ENCODE measurements around the gene EDARADD.
"Not testable (repeated sequence)": the region's sequence is repeated elsewhere in the genome, so short reads cannot be mapped to it uniquely, and the experiment has no call there.

The EDARADD gene

DNA sequence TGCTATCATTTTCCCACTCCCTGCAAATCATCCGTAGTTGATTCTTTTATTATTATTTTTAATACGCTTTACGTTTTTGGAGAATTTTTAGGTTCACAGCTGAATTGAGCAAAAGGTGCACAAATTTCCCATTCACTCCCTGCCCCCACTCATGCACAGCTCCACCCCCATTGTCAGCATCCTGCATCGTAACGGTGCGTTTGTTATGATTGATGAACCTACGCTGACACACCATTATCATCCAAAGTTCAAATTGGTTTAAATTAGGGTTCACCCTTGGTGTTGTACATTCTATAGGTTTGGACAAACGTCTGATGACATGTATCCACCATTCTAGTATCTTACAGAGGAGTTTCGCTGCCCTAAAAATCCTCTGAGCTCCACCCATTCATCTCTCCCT, 44.5 kb downstream of the EDARADD start:
- DNase-seq (ENCODE audit: low spot score), result no peak

GRCh38 chr1:236440373-236440772, 46.3 kb downstream of the EDARADD start:
- no peak for DNase-seq (ENCODE audit: low spot score)

GRCh38 chr1:236450779-236451178, 56.7 kb downstream of the EDARADD start:
- DNase-seq (ENCODE audit: low spot score), result no peak

- peak; percentile 50 for DNase-seq (ENCODE audit: low spot score)
Observed at GRCh38 chr1:236451796-236452373, 57.8 kb downstream of the EDARADD start.

- no peak for DNase-seq (ENCODE audit: low spot score)
Observed at GRCh38 chr1:236455243-236455642, 61.2 kb downstream of the EDARADD start.

DNA sequence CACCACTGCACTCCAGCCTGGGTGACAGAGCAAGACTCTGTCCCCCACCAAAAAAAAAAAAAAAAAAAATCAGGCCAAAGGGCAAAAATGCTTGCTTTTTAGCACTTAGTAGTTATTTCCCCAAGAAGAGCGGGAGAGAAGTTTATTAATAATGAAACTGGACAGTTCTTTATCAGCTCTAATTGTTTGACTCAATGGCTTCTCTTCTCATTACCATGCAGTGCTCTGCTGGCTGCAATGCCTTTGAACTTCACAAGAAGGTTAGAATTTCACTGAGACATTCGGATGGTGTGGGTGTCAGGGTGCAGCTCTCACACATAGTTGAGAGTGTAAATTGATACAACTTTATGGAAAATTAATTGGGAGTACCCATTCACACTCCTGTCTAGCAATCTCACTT, 63.7 kb downstream of the EDARADD start:
- DNase-seq (ENCODE audit: low spot score), result no peak

DNA sequence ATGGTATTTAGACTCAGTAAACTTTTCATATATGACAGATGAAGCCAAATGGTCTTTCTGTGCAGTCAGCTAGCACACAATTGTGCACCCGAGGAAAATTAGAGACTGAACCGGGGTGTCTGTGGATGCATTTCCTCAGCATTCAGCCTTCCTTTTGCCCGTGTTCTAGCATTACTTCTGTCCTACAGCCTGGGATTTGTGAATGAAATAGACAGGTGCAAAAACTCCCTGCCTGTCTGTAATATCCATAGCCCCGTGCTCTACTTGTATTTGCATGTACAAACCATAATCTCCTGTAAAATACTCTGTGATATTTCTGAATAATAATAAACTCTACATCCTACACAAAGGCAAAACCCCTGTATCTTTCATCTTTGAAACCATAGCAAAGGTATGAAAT, 64.9 kb downstream of the EDARADD start:
- no peak for DNase-seq (ENCODE audit: low spot score)

DNA sequence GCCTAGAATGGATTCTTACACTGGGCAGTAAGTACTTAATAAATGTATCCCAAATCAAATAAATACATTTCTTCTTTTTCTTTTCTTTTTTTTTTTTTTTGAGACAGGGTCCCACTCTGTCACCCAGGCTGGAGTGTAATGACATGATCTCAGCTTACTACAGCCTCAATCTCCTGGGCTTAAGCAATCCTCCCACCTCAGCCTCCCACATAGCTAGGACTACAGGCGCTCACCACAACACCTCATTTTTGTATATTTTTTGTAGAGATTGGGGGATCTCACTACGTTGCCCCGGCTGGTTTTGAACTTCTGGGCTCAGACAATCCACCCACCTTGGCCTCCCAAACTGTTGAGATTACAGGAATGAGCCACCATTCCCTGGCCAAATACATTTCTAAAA, 66.0 kb downstream of the EDARADD start:
- DNase-seq (ENCODE audit: low spot score), result no peak

DNA sequence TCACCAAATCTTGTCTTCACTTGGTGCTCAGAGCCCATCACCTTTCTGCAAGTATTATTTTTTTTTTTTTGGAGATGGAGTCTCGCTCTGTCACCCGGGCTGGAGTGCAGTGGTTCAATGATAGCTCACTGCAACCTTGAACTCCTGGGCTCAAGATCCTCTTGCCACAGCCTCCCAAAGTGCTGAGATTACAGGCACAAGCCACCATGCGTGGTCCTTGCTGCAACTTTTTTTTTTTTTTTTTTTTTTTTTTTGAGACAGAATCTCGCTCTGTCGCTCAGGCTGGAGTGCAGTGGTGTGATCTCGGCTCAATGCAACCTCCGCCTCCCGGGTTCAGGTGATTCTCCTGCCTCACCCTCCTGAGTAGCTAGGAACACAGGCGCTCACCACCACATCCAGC, 70.1 kb downstream of the EDARADD start:
- not testable (repeated sequence) for DNase-seq (ENCODE audit: low spot score)

DNA sequence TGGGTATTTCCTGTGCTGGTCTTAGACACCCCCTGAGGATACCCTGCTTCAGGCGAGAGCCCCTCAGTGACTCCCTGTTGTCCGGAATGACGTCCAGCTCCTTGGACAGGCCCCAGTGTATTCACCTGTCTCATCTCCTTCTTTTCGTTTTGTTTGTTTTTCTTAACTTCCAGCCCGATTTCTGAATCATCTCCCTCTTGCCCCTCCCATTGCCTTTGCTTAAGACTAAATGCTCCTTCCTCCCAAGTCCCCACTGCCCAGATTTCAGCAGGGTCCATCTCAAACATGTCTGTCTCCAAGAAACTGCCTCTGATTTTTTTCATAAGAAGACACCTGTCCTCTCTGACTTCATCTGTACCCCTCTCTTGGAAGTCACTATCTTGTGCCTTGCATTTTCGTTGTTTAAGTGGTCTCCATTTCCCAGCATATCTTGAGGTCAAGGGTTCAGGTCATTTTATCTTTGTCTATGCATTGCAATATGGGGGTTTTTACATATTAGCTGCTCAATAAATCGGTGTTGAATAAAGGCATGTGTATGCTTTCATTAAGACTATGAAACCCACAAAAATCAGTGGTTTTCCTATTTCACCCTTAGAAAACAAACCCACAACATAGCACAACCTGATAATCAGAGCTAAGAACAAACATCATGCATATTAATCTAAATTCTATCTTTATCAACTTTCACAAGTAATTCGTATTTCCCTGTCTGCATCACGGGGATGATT, 71.3 kb downstream of the EDARADD start:
- no peak for DNase-seq (ENCODE audit: low spot score)

DNA sequence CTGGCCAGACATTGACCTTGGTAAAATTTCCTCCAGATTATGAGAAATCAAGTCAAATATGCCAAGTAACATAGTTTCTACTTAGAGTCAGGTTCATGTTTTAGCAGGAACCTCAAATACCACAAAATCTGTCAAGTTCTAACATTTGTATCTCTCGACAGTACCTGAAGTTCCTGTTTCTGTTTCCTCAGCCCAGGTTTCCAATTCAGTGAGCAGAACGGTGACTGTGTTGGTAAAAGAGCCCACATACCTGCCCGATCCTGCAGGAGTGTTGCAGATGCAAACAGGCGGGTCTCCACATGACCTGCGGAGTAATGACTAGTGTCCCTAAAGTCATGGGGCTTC, 71.8 kb downstream of the EDARADD start:
- no peak for DNase-seq (ENCODE audit: low spot score)

DNA sequence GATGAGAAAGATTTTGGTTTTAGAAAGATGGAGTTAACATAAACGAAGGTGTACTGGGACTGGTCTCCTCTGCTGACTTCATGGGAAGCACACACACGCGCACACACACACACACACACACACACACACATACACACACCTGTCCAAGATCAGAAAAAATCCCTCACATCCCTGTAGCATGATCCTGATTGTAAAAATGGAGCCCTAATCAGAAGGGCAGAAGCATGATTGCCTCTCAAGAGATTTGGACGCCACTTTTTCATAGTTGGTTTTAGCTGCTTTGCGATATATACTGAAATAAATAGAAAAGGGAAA, 73.2 kb downstream of the EDARADD start:
- no peak for DNase-seq (ENCODE audit: low spot score)

GRCh38 chr1:236468625-236469024, 74.5 kb downstream of the EDARADD start:
- no peak for DNase-seq (ENCODE audit: low spot score)

DNA sequence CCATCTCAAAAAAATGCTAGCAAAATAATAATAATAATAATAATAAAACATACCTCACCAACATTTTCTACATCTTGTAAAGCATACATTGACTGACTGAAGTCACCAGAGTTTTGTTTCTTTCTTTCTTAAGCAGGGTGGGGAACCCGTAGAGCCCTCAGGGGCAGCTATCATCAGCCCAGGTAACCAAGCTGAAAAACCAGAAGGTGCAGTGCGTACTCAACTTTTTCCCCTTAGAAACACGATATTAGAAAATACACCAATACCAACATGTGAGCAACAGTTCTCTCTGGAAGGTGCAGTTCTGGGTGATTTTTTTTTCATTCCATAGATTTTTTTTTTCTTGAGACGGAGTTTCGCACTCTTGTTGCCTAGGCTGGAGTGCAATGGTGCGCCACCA, 75.4 kb downstream of the EDARADD start:
- no peak for DNase-seq (ENCODE audit: low spot score)

DNA sequence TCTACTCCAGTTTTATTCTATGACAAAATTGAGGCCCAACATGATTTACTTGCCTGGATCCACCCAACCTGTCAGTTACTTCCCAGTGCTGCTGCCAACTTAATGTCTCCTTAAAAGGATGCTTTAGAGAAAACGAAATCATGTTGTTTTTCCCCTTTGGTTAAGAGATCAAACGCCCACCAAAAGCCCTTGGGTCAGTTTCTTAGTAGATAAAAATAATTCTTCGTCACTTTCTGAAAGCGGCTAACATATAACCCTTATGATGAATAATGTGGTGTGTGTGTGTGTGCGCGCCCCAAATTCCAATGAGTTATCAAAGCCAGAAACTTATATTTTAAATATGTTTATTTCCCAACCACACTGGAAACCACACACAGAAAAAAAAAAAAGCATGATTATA, 77.0 kb downstream of the EDARADD start:
- DNase-seq (ENCODE audit: low spot score), result no peak

- no peak for DNase-seq (ENCODE audit: low spot score)
Observed at GRCh38 chr1:236471653-236472052, 77.6 kb downstream of the EDARADD start.

DNA sequence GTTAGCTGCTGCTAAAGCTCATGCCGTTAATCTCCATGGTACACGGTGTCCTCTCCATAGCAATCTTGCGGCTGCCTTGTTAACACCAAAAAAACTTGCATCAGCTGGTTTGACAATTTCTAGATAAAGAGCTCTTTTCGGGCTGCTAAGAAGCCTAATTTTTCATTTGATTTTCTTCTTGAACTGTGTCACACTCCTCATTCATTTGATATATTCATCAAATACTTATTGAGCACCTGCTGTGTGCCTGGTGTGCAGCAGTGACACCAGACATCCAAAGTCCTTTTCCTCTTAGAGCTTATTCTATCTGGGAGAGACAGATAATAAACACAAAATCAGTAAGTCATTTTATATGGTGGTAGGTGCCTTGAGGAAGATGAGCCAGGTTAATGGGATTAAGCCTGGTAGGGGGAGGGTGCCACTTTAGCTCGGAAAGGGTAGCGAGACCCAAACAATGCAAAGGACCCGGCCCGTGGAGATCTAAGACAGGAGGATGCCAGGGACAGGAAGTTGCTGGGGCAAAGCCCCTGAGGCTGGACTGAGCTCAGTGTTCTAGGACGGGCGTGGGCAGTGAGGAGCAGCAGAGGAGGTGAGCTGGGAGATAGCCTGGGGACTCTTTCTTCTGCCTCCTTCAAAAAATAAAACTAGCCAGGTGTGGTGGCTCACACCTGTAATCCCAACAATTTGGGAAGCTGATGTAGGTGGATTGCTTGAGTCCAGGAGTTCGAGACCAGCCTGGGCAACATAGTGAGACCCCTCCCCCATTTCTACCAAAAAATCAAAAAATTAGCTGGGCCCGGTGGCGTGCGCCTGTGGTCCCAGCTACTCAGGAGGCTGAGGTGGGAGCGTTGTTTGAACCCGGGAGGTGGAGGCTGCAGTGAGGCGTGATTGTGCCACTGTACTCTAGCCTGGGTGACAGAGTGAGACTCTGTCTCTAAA, 79.0 kb downstream of the EDARADD start:
- DNase-seq (ENCODE audit: low spot score), result peak; percentile 44

GRCh38 chr1:236476019-236476418, 81.9 kb downstream of the EDARADD start:
- DNase-seq (ENCODE audit: low spot score), result no peak

GRCh38 chr1:236480758-236481436, 86.8 kb downstream of the EDARADD start:
- no peak for DNase-seq (ENCODE audit: low spot score)

- DNase-seq (ENCODE audit: low spot score), result no peak
Observed at GRCh38 chr1:236484310-236484971, 90.4 kb downstream of the EDARADD start.

- DNase-seq (ENCODE audit: low spot score), result no peak
Observed at GRCh38 chr1:236486356-236487002, 92.4 kb downstream of the EDARADD start.

DNA sequence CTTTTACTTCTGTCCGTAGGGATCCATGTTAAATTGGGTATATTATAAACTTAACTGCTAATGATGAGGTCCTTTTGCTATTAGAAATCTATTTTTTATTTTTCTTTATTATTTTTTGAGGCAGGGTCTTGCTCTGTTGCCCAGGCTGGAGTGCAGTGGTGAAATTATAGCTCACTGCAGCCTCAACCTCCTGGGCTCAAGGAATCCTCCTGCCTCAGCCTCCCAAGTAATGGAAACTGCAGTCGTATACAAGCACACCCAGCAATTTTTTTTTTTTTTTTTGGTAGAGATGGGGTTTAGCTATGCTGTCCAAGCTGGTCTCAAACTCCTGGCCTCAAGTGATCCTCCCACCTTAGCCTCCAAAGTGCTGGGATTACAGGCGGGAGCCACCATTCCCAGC, 95.1 kb downstream of the EDARADD start:
- DNase-seq (ENCODE audit: low spot score), result not testable (repeated sequence)
